SIG-M5 (cell line): ENCODE results near the gene TPM2.
"Not testable (repeated sequence)": the region's sequence is repeated elsewhere in the genome, so short reads cannot be mapped to it uniquely, and the experiment has no call there.

Experiments used
- DNase-seq: peaks from one replicate; lab custom pipeline; 2025; lab: John Stamatoyannopoulos, UW

TPM2 gene

DNA sequence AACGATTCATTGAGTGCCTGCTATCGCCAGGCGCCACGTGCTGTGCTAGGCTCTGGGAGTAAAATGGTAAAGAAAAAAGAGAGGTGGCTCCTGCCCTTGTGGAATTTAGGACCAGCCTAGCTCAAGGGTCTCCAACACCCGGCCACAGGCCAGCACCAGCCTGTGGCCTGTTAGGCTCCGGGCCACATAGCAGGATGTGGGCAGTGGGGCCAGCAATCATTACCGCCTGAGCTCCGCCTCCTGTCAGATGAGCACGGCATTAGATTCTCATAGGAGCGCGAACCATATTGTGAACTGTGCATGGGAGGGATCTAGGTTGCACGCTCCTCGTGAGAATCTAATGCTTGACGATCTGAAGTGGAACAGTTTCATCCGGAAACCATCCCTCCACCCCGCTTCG, 33.4 kb downstream of the TPM2 start:
- no peak for DNase-seq

GRCh38 chr9:35653611-35654010, 36.1 kb downstream of the TPM2 start:
- no peak for DNase-seq

GRCh38 chr9:35652829-35653209, 36.9 kb downstream of the TPM2 start:
- no peak for DNase-seq

DNA sequence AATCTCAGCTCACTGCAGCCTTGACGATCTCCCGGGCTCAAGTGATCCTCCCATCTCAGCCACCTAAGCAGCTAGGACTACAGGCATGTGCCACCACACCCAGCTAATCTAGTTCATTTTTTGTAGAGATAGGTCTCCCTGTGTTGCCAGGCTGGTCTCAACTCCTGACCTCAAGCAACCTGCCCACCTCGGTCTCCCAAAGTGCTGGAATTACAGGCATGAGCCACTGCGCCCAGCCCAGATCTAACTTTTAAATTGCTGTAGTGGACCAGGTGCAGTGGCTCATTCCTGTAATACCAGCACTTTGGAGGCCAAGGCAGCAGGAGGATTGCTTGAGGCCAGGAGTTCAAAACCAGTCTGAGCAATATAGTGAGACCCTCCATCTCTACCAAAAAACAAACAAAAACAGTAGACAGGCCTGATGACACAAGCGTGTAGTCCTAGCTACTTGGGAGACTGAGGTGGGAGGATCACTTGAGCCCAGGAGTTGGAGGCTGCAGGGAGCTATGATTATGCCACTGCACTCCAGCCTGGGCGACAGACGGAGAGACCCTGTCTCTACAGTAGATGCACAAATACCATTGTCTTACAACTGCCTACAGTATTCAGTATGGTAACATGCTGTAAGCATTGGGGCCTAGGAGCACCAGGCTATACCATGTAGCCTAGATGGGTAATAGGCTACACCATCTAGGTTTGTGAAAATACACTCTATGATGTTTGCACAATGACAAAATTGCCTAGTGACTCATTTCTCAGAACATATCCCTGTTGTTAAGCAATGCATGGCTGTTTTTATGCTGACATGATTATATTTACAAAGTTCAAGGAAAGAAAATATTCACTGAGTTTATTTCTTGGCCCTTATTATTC, 37.5 kb downstream of the TPM2 start:
- DNase-seq: peak; percentile 9

DNA sequence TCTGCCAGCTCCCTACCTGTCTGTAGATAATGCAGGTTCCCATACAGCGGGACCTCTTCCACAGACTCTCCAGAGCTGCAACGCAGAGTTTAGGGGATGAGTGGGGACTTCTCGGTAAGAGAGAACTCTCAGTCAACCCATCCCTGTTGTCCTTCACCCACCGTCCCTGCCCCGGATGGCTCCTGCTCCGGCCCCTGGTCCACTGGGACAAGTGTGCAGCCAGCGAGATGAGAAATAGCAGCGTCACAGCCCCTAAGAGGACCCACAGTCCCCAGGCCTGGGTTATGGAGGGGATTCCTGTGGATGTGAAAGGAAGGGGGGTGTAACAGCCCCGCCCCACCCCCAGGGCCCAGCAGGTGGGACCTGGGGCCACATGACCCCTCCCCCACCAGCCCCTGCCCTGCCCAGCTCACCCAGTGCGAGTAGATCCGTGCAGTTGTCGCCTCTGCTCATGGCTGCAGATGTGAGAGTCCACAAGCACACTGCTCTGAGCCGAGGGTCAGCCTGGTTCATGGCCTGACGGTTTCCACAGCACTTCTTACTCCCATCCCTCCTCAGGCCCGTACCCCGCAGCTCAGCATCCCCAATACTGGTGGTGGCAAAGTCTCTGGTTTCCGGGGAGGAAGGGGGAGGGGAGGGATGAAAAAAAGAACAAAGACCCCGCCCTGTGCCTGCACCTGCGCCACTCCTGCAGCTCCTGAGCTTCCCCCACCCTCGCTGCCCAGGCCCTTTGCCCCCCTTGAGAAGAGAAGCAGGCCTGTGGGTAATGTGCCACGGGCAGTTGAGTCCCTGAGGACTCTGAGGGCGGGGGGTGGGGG, 39.2 kb downstream of the TPM2 start, which contains the start of gene SIT1:
Gene SIT1 (minus strand): TSS at position 591 of the 818 bp plus-strand sequence. CDS start 78 bp downstream, at position 513.
- no peak for DNase-seq

GRCh38 chr9:35649431-35650340, 40.0 kb downstream of the TPM2 start:
- peak; percentile 2 for DNase-seq

- DNase-seq: peak; percentile 41
These were observed 43.0 kb downstream of the TPM2 start for GRCh38 chr9:35646533-35647265.

GRCh38 chr9:35646153-35646532, 43.6 kb downstream of the TPM2 start:
- no peak for DNase-seq

GRCh38 chr9:35645736-35646135, 44.0 kb downstream of the TPM2 start:
- not testable (repeated sequence) for DNase-seq

GRCh38 chr9:35643046-35643445, 46.7 kb downstream of the TPM2 start:
- no peak for DNase-seq

GRCh38 chr9:35641478-35641877, 48.2 kb downstream of the TPM2 start:
- not testable (repeated sequence) for DNase-seq

DNA sequence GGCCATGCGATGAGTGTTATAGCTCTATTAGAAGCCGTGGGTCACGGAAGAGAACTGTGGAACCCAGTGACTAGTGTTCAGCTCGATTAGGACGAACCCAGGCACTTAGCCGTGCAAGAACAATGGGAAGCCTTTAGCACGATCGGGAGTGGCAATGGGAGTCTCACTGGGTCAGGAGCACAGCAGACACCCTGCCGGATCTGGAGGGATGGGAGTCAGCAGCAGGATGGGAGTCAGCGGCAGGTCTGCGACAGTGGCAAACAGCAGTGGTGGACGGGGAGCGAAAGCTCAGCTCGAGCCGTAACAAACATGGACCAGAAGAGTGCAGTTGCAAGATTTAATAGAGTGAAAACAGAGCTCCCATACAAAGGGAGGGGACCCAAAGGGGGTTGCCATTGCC, 49.3 kb downstream of the TPM2 start:
- DNase-seq: not testable (repeated sequence)

- no peak for DNase-seq
These were observed 50.1 kb downstream of the TPM2 start for GRCh38 chr9:35639631-35640030.

GRCh38 chr9:35639225-35639624, 50.5 kb downstream of the TPM2 start:
- not testable (repeated sequence) for DNase-seq

DNA sequence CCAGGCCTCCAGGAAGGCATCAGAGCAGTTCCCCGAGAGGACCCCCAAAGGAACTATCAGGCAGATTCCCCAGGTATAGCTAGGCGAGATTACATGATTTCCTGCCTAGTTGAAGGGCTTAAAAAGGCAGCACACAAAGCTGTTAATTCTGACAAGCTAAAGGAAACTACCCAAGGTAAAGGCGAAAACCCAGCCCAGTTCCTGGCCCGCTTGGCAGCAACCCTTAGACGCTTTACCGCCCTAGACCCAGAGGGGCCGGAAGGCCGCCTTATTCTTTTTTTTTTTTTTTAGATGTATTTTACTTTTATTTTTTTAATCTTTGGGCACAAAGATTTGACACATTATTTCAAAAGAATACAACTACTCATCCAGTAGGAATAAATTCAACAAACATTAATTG, 51.0 kb downstream of the TPM2 start:
- not testable (repeated sequence) for DNase-seq

DNA sequence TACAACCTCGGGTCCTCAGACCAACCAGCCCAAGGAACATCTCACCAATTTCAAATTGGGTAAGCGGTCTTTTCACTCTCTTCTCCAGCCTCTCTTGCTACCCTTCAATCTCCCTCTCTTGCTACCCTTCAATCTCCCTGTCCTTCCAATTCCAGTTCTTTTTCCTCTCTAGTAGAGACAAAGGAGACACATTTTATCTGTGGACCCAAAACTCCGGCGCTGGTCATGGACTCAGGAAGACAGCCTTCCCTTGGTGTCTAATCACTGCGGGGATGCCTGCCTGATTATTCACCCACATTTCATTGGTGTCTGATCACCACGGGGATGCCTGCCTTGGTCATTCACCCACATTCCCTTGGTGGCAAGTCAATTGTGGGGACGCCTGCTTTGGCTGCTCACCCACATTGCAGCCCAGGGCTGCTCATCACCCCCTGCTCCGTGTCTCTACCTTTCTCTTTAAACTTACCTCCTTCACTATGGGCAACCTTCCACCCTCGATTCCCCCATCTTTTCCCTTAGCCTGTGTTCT, 52.2 kb downstream of the TPM2 start:
- DNase-seq: not testable (repeated sequence)

GRCh38 chr9:35636877-35637246, 52.9 kb downstream of the TPM2 start:
- not testable (repeated sequence) for DNase-seq

- no peak for DNase-seq
These were observed 53.4 kb downstream of the TPM2 start for GRCh38 chr9:35636135-35636876.

- DNase-seq: no peak
These were observed 54.0 kb downstream of the TPM2 start for GRCh38 chr9:35635730-35636129.
